HG03442 (cell line): ENCODE measurements around the gene ATAD3A.
A peak's percentile ranks its signal among the peaks of the same experiment; 100 is the strongest.
"Not testable (repeated sequence)": the region's sequence is repeated elsewhere in the genome, so short reads cannot be mapped to it uniquely, and the experiment has no call there.

ENCODE experiments used
- ATAC-seq: cut with Tn5 transposase; IDR thresholded peaks from one replicate; pipeline ENCODE4 v1.9.1; 2021; ENCODE audit warnings: mild to moderate bottlenecking, moderate library complexity; ENCODE audit not compliant: unreplicated experiment

ATAD3A gene

GRCh38 chr1:1511533-1512285, at the start of gene ATAD3A:
ATAD3A (plus strand) TSS chr1:1512162; CDS start chr1:1512269, 107 bp downstream.
- ATAC-seq, result peak; percentile 85

GRCh38 chr1:1462318-1462966, 49.5 kb upstream of the ATAD3A start:
- no peak for ATAC-seq

- ATAC-seq, result no peak
Measured at GRCh38 chr1:1463312-1463711, 48.6 kb upstream of the ATAD3A start.

- ATAC-seq, result not testable (repeated sequence)
Measured at GRCh38 chr1:1468196-1468985, 43.6 kb upstream of the ATAD3A start.

- ATAC-seq, result no peak
Measured at GRCh38 chr1:1470626-1471388, 41.2 kb upstream of the ATAD3A start.

GRCh38 chr1:1471389-1472052, 40.4 kb upstream of the ATAD3A start, which contains the start of gene ATAD3B:
ATAD3B (plus strand) TSS chr1:1471765; CDS start chr1:1471885, 120 bp downstream.
- peak; percentile 88 for ATAC-seq

GRCh38 chr1:1472053-1472876, 39.7 kb upstream of the ATAD3A start:
- ATAC-seq, result not testable (repeated sequence)

GRCh38 chr1:1476011-1476410, 36.0 kb upstream of the ATAD3A start:
- ATAC-seq, result not testable (repeated sequence)

- ATAC-seq, result no peak
Measured at GRCh38 chr1:1477206-1477605, 34.8 kb upstream of the ATAD3A start.

GRCh38 chr1:1479547-1480487, 32.1 kb upstream of the ATAD3A start:
- no peak for ATAC-seq

- not testable (repeated sequence) for ATAC-seq
Measured at GRCh38 chr1:1480488-1480867, 31.5 kb upstream of the ATAD3A start.

- not testable (repeated sequence) for ATAC-seq
Measured at GRCh38 chr1:1481811-1482210, 30.2 kb upstream of the ATAD3A start.

- ATAC-seq, result no peak
Measured at GRCh38 chr1:1482856-1483255, 29.1 kb upstream of the ATAD3A start.

- no peak for ATAC-seq
Measured at GRCh38 chr1:1483714-1484113, 28.2 kb upstream of the ATAD3A start.

GRCh38 chr1:1484976-1485750, 26.8 kb upstream of the ATAD3A start:
- ATAC-seq, result not testable (repeated sequence)

- ATAC-seq, result not testable (repeated sequence)
Measured at GRCh38 chr1:1485755-1486317, 26.1 kb upstream of the ATAD3A start.

GRCh38 chr1:1487701-1488100, 24.3 kb upstream of the ATAD3A start:
- no peak for ATAC-seq
